Measurements from ENCODE around the gene CREBL2.
"Not testable (repeated sequence)": the region's sequence is repeated elsewhere in the genome, so short reads cannot be mapped to it uniquely, and the experiment has no call there.

Gene CREBL2

DNA sequence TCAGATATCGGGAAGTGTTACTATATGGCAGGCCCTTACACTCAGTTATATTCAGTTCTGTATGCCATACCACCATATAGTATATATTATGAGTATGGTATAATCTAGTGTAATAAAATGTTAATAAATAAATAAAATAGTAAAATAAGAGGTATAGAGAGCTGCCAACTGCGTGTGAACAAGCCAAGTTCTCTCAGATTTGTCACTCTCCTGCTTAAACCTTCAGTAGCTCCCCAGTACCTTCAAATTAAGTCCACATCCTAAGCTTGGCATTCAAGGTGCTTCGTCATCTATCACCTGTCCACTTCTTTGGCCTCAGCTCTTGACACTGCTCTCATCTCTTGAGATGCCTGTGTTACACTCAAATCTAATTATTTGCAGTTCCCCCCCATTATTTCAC is 12.8 kb upstream of the CREBL2 start:
- DNase-seq (ENCODE audit: low read depth), result no peak

DNA sequence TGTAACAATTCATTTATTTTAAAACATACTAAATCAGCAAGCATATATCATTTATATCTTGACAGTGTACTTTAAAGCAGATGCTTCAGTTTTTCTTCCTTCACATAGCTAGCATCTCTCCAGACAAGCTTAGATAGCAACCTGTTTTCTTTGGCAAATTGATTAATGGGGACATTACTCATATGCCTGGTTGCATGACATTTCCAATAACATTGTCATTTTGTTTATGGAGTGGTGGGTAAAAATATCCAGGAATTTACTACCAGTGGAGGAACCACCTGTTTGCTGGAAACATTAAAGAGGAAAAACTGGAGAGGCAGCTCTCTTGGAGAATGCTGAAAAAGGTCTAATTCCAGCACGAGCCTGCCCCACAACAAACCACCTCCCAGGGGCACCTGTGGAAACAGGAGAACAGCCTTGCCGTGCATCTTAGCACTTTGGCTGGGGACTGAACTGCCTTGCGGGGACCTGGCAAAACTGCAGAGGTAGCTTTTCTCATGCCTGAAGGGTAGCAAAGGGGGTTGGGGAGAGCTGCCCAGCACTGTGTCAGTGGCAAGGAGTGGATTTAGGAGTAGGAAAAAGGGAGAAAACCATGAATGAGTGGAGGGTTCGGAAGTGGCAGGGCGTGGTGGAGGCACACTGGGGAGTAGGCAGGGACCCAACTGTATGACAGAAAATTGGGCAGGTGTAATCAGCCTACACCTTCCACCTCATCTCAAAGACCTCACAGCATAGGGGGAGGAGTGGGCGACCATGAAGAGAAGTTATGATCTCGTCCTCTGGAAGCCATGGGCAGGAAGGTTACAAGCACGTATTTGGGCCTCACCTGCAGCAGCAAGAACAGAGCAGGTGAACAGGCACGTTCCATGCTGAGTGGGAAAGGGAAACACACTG is 11.7 kb upstream of the CREBL2 start:
- DNase-seq (ENCODE audit: low read depth), result no peak

DNA sequence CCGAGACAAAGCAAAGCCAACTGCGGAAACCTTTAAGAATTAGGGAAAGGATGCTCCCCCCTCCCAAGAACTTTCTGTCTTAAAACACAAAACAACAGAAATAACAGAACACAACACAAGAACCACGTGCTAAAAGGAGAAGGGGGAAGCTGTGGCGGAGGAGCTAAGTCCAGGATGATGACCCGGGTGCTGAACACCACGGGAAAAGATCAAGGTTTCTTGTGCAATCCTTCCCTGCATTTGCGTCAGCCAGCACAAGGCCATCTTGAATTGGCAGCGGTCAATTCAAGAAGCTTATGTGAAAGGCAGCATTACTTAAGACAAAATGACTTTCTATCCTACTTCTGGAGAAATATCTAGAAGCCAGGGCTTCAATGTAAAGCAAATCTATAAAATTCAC is 11.0 kb upstream of the CREBL2 start:
- no peak for DNase-seq (ENCODE audit: low read depth)

DNA sequence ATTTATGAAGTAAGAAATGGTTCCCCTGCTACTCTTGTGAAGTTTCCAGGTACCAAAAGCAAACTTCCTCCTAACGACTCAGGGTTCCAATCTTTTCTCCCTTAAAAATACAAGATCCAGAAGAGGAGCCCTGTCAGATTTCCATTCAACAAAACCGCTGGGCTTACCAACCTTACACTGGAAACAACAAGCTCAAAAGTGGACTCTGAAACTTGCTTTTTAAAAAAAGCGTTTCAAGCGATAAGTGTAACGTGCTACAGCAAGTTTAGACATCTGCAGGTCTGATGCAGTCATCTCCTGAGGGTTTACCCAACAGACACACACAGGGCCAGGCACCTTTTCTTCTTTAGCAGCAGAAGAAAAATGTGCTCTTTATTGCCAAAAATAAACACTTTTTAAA is 6.9 kb upstream of the CREBL2 start:
- no peak for DNase-seq (ENCODE audit: low read depth)

DNA sequence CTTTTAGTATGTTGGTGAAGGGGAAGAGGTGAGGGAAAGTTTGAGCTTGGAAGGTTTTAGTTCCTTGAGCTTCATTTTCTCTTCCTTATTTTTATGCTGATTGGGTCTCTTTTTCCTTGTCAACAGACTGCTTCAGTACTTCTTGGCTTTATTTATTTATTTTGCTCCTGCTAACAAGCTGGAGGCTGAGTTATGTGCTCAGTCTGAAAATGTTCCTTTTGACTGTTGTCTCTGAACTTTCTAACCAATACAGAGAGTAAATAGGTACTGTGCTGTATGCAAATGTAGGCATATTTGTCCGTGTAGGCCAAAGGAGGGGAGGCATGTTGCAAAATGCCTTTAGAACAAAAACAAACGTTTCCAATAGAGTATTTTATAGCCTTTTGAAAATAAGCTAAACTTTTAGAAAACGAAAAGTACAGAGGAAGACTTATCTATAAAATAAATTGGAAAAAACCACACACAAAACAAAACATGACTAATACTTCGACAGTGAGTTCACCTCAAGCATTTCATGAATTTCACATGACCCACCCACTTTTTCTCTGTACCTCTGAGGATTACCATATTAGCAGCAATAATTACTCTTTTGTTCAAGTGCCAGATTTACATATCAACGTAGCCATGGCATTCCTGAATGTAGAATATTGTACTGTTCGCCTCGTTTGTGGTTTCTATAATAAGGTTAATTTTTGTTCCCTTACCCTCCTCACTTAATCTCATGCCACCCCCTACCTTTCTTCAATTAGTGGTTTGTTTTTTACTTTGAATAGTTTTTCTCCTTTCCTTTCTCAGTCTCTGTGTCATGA is 4.7 kb upstream of the CREBL2 start:
- no peak for DNase-seq (ENCODE audit: low read depth)

DNA sequence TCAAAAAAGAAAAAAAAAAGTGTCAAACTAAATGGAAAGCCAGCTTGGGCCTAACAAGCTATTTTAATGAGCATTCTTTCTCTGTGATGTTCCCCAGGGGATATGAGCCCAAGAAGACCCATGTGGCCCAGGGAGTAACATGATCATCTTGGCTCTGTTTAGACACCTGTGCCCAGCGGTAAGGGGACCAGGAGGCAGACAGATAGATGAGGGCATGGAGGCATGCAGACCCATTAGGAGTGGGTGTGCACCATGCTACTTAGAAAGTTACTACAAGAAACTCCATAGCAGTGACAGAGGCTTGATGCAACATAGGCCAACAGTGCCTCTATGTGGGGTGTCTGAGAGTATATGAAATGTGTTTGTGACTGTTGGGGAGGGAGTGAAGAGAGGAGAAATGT is 3.1 kb upstream of the CREBL2 start:
- DNase-seq (ENCODE audit: low read depth), result no peak

DNA sequence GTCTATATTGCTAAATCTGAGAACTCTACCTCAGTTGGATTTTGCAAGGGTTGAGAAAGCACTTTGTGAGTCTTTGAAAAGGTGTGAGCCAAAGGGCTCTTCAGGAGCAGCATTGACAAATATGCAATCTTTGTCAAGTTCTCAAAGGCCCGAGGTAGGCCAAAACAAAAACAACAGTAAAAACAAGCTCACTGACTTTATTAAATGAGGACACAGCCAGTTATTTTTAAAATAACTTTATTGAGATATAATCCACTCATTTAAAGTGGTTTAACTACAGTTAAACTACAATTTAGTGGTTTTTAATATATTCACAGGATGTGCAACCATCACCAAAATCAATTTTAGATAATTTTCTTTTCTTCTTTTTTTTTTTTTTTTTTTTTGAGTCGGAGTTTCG is 2.0 kb upstream of the CREBL2 start:
- DNase-seq (ENCODE audit: low read depth), result no peak

DNA sequence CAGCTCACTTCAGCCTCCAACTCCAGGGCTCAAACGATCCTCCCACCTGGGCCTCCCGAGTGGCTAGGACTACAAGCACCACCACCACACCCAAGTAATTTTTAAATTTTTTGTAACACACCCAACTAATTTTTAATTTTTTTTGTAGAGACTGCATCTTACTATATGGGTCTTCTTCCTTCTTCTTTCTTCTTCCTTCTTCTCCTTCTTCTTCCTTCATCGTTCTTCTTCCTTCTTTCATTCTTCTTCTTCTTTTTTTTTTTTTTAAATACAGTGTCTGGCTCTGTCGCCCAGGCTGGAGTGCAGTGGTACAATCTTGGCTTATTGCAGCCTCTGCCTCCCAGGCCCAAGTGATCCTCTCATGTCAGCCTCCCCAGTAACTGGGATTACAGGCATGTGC is 965 bp upstream of the CREBL2 start:
- no peak for DNase-seq (ENCODE audit: low read depth)

DNA sequence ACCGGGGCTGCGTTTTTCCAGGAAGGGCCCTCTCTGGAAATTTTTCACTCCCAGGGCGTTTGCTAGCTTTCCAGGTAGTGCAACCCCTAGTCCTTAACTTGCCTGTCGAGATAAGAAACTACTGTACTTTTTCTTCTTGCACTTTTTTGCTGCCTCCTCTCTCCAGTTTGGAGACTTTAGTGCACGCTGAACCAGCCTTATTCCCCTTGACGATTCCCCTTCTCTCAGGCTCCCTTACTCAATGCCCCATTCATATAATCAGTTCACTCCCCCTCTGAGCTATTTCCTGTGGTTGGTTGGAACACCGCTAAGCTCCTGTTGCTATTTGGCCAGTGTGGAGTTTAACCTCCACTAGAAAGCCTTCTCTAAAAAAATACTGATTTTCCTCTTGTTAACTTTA is 682 bp downstream of the CREBL2 start:
- DNase-seq (ENCODE audit: low read depth), result no peak

DNA sequence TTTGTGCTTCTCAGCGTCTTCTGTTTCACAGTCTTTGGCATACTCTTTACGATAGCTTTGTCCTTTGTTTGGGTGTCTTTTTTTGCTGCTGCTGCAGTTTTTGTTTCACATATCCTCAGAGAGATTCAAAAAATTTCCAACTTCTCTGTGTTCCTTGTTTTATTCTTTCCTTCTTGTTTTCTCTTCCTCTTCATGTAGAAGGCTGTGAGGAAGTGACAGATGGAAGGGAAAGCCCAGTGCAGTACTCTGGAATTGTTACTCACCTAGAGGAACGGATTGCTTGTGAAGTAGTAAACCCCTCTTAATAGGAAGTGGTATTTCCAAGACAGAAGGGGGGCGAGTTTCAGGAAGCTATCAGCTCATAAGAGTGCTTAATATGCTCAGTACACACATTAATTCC is 1.7 kb downstream of the CREBL2 start:
- DNase-seq (ENCODE audit: low read depth), result no peak

DNA sequence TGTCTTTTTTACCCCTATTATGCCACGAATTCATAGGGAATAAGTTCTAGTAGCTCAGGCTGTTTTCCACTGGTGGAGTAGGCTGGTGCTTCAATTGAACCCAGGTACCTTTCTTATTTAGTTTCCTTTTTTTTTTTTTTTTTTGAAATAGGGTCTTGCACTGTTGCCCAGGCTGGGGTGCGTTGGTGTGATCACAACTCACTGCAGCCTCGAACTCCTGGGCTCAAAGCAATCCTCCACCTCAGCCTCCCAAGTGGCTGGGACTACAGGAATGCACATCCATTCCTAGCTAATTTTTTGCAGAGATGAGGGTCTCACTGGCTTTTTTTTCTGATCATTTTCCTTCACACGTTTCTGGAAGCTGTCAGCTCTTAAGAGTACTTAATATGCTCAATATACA is 2.7 kb downstream of the CREBL2 start:
- no peak for DNase-seq (ENCODE audit: low read depth)

DNA sequence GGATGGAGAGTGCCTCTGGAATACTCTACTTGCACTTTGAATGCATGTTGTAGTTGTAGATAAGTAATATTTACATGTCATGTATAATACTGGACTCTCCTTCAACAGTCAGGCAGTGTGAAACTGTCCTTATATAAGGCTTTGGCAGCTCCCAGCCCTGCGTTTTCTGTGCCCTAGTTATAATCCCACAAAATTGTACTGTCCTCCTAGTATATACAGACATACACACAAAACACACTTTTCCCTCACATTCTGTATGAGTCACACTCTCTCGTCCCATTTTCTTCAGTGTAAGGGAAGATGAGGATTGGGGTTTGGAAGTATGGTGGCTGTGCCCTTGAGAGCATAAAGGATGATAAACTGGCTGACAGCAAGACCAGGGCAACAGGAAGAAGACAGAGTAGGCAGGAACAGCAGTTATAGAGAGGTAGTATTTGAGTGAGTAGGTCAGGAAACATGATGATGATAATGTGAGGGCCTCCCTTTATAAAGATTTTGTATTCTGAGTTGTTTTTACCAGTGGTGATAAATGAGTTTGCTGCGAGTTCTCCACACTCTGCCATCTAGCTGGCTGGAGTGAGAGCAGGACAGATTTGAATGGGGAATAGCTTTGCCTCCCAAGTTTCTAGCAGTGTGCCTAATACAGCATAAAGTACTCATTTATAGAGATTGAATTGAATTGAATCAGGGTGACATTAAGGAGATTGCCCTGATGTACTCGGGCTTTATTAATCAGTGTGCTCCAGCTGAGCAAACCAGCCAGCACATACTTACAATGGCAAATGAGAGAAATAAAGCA is 5.0 kb downstream of the CREBL2 start:
- DNase-seq (ENCODE audit: low read depth), result no peak

DNA sequence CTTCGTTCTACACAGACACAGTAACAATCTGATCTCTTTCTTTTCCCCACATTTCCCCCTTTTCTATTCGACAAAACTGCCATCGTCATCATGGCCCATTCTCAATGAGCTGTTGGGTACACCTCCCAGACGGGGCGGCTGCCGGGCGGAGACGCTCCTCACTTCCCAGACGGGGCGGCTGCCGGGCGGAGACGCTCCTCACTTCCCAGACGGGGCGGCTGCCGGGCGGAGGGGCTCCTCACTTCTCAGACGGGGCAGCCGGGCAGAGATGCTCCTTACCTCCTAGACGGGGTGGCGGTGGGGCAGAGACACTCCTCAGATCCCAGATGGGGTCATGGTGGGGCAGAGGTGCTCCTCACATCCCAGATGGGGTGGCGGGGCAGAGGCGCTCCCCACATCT is 6.4 kb downstream of the CREBL2 start:
- not testable (repeated sequence) for DNase-seq (ENCODE audit: low read depth)

DNA sequence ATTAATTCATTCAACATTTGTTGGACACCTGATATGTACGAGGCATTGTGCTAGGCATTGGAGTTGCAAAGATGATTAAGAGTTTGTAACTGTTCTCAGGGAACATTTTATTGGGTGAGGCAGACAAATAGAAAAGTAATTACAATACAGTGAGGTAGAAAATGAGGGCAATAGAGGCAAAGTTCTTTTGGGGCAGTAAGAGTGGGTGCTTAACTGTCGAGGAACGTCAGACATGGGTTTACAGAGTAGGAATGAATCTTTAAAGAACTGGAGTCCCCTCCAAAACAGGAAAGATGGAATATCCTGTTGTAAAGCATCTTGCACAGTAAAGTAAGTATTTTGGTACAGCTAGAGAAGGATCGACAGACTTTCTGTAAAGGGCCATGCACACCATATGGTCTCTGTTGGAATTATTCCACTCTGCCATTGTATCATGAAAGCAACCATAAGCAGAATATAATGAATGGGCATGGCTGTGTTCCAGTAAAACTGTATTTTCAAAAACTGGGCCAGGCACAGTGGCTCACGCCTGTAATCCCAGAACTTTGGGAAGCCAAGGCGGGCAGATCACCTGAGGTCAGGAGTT is 9.1 kb downstream of the CREBL2 start:
- no peak for DNase-seq (ENCODE audit: low read depth)

DNA sequence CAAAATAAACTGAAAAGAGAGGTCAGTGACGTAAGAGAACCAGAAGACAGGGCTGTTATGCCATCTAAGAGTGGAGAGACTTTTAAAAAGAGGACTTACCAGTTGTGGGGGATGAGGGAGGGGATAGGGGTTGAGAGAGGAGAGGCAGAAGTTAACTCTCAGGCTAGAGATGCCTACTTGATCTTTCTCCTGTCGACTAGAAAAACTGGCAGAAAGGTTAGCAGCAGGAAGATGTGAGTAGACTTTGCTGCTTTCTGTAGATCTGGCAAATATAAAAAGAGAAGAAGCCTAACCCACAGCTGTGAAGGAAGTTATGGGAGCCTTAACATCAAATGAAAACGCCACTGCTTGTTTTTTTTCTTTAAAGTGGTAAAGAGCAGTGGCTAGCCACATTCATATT is 10.7 kb downstream of the CREBL2 start:
- no peak for DNase-seq (ENCODE audit: low read depth)

DNA sequence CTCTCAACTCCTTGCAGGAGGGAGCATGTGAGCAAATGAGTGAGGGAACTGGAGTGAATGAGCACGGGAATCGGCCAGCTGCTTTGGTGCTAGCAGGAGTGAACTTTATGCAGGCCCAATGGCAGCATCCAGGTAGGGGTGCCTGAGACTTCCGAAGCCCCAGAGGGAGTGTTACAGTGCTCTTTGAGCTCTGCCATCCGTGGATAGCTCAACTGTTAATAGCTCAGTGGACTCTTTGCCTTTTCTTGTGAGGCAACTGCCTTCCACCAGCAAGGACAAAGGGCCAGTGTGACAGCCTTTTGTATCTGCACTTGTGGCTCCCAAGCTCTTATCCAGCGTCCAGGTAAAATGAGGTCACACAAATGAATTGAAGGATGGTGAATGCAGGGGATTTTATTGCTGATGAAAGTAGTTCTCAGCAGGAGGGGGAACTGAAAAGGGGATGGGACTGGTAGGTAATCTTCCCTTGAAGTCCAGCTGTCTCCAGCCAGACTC is 12.9 kb downstream of the CREBL2 start:
- no peak for DNase-seq (ENCODE audit: low read depth)

DNA sequence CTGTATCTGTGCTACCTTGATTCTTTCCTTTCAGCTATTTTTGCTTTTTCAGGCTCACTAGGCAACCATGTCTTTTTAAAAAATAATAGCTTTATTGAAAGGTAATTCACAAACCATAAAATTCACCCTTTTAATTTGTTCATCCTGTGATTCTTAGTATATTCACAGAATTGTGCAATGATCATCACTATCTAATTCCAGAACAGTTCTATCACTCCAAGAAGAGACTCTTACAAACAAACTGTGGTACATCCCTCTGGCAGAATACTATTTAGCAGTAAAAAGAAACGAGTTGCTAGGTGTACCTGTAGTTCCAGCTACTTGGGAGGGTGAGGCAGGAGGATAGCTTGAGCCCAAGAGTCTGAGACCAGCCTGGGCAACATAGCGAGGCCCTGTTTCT is 14.8 kb downstream of the CREBL2 start:
- DNase-seq (ENCODE audit: low read depth), result no peak

DNA sequence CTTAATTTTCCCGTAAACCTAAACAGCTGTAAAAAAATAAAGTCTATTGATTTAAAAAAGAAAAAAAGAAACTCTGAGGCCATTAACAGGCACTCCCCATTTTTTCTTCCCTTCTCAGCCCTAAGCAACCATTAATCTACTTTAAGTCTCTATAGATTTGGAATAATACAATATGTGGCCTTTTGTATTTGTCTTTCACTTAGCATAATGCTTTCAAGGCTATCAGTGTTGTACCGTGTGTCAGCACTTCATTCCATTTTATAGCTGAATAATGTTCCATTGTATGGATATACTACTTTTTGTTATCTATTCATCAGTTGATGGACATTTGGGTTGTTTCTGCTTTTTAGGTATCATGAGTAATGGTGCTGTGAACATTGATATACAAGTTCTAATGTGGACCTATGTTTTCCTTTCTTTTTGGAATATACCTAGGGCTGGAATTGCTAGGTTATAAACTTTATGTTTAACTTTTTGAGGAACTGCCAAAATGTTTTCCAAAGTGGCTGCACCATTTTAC is 15.7 kb downstream of the CREBL2 start:
- DNase-seq (ENCODE audit: low read depth), result no peak

DNA sequence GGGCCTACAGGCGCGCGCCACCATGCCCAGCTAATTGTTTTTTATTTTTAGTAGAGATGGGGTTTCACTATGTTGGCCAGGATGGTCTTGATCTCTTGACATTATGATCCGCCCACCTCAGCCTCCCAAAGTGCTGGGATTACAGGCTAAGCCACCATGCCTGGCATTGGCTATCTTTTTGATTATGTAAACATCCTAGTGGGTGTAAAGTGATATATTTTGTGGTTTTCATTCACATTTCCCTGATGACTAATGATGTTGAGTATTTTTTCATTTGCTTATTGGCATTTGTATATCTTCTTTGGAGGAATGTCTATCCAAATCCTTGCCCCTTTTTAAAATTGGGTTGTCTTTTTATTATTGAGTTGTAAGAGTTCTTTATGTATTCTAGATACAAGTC is 16.3 kb downstream of the CREBL2 start:
- no peak for DNase-seq (ENCODE audit: low read depth)

DNA sequence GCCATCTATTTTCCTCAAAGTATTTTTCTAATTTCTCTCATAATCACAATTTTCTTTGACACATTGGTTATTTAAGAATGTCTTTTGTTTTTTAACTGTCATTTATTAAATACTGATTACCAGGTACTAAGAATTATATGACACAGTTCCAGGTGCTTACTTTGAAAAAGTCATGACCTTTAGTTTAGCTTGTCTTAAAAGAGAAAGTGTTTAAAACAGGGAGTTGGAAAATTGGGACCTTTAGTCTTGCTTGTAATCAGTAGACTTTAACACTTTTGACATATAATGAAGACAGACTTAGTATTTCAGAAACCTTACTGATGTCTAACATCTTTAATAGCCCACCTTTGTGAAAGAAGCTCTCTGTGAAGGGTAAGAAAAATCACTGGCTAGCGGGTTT is 19.2 kb downstream of the CREBL2 start:
- no peak for DNase-seq (ENCODE audit: low read depth)

DNA sequence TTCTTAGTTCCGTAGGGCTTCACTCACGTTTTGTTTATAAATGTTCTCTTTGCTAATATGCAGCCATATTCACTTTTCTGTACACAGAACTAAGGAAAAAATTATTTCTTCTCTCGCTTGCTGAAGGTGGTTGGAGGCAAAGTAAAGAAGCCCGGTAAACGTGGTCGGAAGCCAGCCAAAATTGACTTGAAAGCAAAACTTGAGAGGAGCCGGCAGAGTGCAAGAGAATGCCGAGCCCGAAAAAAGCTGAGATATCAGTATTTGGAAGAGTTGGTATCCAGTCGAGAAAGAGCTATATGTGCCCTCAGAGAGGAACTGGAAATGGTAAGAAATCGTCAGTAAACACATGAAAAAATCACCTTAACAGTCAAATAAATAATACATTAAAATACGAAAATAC is 24.0 kb downstream of the CREBL2 start:
- no peak for DNase-seq (ENCODE audit: low read depth)

DNA sequence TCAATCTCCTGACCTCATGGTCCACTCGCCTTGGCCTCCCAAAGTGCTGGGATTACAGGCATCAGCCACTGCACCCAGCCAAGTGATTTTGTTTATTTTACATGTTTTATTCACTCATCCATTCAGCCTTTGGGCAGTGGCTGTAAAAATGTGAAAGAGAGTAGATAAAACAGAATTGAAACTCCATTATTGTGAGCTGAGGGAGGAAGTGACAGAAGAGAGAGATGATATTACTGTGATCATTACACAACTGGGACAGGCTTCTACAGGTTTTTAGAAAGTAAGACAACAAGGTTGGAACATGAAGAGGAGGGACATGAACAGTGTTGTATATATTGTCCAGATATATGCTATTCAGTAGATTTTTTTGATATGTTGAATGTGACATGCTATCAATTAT is 25.0 kb downstream of the CREBL2 start:
- no peak for DNase-seq (ENCODE audit: low read depth)
